ENCODE measurements around the gene FGD3.
"Not testable (repeated sequence)": the region's sequence is repeated elsewhere in the genome, so short reads cannot be mapped to it uniquely, and the experiment has no call there.

Gene FGD3

DNA sequence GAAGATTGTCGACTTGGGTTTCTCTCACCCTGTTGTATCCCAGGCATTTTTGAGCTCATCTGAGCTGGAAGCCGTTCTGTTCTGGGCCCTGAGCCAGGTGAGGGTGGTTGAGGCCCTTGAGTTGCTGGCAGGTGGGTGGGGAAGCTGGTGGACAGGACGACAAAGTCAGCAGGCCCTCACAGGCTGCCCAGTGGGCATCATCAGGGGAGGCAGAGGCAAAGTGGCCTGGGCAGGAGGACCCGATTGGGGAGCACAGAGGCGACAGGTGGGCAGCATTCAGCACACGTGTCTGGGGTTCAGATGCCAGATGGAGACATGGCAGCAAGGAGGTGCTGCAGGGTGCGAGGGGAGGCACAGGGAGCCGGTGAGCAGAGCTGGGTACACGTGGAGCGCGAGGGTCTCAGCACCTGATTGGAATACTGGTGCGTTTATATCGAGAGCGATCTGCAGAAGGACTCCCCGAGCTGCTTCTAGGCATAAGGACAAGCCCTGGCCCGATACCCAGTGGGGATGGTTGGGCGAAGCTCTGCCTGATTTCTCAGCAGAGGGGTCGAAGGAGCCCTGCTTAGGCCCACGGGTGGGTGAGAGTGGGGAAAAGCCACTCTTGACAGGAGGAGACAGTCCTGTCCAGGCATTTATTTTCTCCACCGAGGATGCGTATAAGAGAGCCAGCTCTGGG lies 62.2 kb downstream of the FGD3 start:
- no peak for DNase-seq

DNA sequence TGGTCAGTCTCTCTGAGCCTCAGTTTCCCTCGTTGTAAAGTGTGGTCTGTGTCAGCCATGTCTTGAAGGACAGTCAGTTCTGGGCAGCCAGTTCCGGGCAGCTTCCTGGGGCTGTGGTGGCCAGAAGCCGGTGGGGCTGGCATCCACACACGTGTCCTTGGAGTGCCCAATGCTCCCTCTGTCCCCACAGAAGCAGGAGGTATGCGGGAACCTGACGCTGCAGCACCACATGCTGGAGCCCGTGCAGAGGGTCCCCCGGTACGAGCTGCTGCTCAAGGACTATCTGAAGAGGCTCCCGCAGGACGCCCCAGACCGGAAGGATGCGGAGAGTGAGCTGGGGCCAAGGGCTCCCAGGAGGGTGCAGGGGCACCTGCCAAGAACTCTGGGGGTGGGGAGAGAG lies 62.7 kb downstream of the FGD3 start:
- DNase-seq: no peak

DNA sequence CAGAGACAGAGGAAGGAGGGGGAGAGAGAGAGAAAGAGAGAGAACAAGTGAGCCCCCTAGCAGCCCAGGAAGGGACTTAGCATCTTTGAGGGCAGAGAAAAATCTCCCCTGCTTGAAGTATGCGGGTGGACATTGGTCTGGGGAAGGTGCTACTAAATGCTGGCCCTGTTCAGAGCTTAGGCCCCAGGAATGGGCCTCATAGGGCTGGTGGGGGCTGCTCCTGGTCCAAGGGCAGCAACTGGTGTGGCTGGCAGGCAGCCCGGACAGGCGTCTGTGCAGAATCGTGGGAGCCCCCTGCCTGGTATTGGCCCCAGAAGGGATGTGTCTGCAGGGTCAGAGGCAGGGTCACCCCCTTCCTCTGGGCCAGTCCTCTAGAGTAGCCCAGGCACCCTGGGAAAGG lies 63.4 kb downstream of the FGD3 start:
- no peak for DNase-seq

DNA sequence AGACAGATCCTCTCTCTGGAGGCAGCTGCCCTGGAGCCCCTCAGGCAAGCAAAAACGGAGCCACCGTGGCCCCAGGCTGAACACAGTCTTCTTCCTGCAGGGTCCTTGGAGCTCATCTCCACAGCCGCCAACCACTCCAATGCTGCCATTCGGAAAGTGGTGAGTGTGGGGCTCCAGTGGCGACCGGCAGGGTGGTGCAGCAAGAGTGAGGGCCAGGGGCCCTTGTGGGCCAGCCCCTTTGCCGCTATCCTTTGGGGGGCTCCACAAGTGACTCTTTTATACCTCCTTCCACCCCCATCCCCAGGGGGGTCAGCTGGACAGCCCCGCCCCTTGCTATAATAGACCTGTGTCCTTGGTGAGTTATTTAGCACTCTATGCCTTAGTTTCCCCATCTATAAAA lies 63.8 kb downstream of the FGD3 start:
- no peak for DNase-seq

DNA sequence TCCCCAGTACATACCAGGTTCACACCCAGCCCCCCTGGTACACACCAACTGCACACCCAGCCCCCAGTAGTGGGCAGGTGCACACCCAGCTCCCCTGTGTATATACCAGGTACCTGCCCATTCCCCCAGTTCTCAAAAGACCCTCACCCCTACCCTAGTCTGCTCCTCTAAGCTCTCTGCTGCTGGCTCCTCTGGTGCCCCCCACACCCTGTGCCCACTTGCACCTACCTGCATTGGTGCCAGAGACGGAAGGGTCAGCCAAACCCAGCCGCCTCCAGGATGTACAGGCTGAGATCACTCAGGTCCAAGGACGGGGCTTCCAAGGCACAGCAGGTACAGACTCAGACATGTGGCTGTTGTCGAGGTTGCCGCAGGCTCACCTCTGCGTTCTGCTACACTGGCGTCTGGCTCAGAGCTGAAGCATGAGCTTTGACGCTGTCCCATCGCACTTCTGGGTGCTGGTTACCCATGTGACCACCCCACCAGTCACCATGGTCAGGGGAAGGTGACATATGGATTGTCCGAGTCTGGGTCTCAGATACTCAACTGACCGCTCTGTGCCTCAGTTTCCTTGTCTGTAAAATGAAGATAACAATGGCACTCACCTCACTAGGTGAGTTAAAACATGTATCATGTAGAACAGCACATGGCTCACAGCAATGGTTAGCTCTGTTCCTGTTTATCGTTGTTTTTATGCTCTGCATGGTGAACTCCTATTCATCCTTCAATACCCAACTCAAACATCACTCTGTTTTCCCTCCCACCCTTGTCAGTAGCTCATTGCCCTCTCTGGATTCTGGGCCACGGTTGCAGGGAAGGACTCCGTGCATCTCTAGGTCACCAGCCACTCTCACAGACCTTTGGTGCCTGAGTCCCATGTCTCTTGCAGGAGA lies 65.9 kb downstream of the FGD3 start:
- no peak for DNase-seq

DNA sequence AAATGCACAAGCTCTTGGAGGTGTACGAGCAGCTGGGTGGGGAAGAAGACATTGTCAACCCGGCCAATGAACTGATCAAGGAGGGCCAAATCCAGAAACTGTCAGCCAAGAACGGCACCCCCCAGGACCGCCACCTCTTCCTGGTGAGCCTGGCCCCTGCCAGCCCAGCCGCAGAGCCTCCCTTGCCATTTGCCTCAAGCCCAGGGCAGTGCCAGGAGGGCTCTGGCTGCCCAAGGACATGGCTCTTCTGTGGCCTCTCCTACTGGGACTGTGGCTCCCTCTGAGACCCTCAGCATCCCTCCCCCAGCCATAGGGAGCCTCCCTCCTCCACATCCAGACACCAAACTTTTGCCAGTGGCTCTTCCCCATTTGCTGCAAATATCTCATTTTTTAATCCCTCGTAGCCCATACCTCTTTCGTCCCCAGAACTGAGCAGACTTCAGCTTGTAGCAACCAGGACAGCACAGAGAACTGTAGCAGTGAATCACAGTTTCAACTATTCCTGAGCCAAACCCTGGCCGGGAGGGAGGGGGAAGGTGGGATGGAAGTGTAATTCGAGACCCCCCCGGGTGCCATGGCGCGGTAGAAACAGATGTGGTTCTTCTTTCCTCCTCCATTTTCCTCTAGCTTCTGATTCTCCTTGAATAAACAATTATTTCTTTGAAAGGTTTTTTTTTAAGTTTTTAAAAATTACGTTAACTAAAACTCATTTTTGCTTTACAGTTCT lies 66.7 kb downstream of the FGD3 start:
- no peak for DNase-seq

DNA sequence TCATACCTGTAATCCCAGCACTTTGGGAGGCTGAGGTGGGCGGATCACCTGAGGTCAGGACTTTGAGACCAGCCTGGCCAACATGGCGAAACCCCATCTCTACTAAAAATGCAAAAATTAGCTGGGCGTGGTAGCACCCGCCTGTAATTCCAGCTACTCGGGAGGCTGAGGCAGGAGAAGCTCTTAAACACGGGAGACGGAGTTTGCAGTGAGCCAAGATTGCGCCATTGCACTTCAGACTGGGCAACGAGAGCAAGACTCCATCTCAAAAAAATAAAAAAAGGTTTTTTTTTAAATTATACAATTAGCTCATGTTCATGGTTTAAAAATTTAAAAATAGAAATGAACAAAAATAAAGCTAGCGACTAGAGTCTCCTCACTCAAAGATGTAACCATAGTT lies 67.9 kb downstream of the FGD3 start:
- not testable (repeated sequence) for DNase-seq

DNA sequence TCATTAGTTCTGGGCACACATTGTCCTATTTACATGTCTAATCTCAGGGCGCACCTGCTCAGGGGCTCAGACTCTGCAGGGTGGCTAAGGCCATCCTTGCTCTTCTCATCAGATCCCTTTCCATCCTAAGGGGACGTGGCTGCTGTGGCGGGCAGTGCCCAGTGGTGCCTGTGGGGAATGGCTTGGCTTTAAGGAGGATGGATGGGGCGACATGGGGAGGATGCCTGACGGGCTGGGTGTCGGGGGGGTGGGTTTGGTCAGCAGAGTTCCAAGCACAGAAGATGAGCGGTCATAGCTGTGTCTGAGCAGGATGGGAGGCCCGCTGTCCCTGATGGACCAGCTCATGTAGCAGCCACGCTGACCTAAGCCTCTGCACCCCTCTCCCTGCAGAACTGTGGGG lies 70.3 kb downstream of the FGD3 start:
- DNase-seq: no peak

DNA sequence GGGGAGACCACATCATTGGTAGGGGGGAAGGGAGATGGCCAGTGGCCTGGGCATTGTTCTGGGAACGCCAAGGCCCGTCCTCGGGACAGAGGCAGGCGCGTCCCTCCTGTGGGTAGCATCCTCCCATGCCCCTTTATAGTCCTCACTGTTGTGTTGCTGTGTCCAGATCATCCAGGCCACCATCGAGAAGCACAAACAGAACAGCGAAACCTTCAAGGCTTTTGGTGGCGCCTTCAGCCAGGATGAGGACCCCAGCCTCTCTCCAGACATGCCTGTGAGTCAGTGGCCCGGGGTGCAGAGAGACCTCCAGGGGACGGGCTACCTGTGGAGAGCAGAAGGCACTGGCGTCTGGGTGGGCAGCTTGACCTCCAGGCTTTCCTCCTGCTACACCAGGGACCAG lies 72.8 kb downstream of the FGD3 start:
- no peak for DNase-seq

DNA sequence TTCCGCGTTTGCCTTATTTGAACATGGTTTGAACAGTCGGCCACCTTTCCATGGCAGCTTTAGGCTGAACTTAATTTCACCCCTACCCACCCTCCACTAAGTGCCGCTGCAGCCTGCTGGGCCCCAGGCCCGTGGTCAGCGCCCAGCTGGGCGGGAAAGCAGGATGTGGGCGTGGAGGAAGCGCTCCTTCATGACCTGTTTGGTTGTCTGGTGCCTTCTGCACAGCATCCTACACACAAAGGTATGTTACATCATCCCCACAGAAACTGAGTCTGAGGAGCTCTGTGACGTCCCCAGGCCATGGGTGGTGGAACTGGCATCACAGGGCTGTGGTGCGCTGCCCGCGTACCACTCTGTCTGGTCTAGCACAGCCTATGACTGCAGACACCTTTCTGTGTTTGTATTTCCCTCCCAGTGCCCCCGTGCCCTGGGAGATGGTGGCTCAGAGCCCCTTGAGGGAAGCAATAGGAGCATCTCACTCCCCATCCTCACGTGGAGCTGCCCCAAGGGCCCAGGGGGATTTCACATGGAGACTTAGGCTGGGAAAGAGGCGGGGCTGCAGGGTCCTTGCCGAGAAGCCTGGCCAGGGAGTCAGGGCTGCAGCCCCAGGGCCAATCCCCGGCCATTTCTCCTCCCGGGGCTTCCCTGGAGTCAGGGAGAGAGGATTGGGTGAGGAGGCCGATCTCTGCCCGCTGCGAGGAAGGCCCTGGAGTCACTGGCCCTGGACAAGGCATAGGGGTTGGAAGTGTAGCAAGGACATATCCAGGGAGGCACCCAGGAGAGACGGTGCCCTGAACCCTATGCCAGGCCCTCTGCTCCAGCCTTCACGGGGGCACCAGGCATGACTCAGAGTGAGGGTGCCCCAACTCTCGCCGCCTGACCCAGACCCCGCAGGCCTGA lies 73.7 kb downstream of the FGD3 start:
- DNase-seq: no peak

DNA sequence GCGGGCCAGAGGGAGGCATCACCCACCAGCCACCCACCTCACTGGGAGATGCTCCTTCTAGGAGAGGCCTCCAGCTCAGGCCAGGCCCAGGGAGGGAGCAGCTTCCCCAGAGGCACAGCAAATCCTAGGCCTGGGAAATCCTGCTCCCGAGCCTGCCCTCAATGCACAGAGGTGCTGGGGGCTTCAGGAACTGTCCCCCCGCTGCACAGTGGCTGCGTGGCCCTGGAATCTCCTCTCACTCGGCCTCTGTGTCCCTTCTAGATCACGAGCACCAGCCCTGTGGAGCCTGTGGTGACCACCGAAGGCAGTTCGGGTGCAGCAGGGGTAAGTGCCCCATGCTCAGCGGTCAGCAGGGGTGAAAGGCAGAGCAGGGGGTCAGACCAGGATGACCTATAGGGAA lies 74.7 kb downstream of the FGD3 start:
- no peak for DNase-seq

DNA sequence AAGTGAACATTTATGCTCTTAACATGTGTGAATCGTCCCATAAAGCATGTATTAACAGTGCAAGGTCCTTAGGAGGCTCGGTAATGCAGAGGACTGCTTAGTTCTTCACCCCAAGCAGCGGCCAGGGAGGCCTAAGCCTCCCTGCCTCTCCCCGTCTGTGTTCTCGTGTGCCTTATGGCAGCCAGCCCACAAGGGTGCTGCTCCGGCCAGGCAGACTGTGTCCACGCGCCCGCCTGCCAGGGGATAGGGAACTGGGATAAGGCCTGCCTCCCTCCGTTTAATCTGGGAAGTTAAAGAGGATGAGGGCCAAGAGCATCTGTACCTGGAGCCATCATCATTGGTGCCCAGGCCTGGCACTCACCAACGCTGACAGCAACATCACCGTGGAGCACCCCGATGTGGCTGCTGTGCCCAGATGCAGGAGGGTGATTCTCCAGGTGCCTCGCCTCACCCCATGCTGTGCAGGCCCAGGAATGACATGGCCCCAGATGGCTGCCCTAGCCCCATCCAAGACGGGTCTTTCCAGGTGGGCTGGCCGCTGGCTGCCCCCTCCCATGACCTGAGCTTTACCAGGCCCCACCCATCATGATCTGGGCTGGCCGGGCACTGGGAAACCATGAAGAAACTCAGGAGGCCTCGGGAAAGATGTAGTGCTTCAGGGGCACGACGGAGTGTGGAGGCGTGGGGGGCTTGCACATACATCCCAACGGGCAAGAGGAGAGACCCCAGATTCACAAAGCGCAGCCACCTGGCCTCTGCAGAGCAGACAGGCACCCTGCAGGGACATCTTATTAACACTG lies 75.6 kb downstream of the FGD3 start:
- no peak for DNase-seq

DNA sequence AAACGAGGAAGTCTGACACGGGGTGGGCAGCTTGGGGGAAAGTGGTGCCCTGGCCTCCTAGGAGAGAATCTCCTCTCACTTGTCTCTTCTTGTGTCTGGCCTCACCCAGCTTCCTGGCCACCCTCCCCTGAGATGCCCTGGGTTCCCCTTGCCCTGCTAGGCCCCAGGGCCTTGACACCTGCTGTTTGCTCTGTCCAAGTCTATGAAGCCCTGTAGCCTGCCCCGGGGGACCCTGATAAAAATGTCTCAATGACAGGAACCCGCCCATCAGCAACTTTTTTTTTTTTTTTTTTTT lies 76.1 kb downstream of the FGD3 start:
- no peak for DNase-seq

DNA sequence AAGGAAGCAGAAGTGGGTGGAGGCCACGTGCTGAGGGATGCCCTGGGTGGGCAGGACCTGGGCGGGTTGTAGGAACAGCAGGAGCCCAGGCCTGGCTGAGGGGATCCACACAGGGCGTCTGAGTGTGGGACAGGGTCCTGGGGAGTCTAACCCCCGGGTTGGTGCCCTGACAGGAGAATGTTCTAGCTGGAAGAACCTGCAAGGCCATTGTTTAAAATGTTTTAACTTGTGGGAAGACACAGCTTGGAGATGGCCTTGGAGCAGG lies 77.3 kb downstream of the FGD3 start:
- no peak for DNase-seq

DNA sequence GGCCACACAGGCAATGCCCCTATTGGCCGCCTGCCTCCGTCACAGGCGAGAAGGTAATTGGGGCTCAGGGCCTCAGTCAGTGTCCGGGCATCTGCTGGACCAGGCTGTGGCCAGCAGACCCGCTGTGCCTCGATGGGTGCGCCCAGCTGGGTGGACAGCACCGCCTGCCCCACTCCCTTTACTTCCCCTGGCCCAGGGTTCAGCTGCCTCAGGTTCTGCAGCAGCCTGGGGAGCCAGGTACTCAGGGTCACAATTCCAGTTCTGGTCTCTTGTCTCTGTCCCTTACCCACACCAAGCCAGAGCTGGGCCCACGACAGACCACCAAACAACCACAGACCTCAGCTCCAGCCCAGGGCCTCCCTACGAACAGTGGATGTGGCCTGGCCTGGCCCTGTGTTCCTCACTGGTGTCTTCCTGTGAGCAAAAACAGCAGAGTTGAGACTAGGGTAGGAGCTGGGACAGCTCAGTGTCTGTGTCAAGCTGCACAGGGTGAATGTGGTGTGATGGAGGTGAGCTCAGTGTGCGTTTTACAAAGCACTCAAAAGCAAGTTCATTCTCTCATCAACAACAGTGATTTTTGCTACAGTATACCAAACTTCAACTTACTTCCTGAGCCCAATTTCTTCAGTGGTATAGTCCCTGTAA lies 77.8 kb downstream of the FGD3 start:
- DNase-seq: no peak

DNA sequence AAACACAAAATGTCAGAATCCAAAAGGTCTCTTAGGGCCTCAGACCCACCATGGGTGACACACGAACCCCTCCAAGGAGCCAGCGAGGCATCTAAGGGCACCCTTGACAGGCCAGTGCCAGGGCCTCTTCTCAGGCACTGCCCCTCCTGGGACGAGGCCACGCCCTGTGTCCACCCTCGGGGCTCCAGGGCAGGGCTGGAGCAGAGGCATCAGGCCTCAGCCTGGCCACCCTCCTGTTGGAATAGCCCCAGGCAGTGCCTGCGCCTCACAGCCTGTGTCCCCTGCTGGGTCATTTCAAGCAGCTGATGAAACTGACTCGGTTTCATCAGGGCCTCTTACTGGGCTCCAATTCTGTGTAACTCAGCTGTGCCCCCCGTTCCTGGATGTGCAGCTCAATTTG lies 78.4 kb downstream of the FGD3 start:
- DNase-seq: no peak

DNA sequence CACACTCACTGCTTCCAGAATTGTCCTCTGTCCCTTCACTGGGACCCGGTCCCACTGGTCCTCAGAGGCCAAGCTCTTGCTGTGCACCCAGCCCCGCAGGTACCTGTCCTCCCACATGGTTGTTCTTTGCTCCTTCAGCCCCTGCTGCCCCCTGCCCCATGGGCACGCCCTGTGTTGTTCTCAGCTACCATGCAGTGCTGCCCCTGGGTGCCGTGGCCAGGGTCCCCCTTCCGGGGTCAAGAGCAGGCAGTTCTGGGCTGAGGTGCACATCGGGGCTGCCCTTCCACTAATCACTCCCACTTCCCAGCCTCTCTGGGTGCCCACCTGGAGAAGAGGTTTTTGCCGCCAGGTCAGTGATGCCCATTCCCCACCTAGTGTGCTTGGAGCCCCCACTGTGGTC lies 79.3 kb downstream of the FGD3 start:
- DNase-seq: no peak

DNA sequence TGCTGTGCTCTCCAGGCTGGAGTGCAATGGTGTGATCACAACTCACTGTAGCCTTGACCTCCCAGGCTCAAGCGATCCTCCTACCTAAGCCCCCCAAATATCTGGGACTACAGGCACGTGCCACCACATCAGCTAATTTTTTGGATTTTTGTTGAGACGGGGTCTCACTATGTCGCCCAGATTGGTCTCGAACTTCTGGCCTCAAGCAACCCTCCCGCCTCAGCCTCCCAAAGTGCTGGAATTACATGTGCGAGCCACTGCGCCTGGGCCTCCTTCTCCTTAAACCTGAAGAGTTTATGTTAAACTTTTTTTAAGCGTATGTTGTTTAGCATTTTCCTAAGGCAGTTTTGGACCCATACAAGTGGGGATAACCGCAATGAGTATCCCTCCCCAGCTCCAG lies 80.4 kb downstream of the FGD3 start:
- no peak for DNase-seq

DNA sequence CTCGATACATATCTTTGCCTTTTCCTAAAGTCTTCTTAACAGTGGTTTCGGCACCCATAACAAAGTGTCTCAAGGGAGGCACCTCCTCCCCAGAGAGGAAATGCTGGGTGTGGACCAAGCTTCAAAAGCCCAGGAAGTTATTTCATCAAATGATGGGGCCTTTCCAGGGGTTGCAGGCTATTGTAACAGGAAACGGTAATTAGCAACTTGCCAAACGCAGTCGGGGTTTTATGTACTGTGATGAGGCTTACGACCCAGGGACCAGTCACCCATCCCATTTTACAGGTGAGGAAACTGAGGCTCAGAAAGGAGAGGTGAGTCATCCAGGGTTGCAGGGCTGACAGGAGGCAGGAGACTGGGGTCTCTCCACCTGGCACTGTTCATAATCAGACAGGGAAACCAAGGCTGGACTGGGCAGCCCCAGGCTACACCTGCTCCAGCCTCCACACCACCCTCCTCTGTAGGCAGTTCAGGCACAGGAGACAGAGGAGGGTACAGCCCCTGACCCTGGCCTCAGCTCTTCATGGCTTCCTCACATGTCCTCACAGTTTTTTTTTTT lies 81.2 kb downstream of the FGD3 start:
- DNase-seq: no peak

All from nucleus accumbens (tissue), 56 donors.